HUDEP-2 (cell line): Measurements from ENCODE around the gene SLC6A11.
A peak's percentile ranks its signal among the peaks of the same experiment; 100 is the strongest.

Source experiments
- DNase-seq, 76 experiments: peaks; one replicate each; lab custom pipeline; 2025; ENCODE audit not compliant: unreplicated experiment in 76 of 76; lab: John Stamatoyannopoulos, UW

SLC6A11 gene

DNA sequence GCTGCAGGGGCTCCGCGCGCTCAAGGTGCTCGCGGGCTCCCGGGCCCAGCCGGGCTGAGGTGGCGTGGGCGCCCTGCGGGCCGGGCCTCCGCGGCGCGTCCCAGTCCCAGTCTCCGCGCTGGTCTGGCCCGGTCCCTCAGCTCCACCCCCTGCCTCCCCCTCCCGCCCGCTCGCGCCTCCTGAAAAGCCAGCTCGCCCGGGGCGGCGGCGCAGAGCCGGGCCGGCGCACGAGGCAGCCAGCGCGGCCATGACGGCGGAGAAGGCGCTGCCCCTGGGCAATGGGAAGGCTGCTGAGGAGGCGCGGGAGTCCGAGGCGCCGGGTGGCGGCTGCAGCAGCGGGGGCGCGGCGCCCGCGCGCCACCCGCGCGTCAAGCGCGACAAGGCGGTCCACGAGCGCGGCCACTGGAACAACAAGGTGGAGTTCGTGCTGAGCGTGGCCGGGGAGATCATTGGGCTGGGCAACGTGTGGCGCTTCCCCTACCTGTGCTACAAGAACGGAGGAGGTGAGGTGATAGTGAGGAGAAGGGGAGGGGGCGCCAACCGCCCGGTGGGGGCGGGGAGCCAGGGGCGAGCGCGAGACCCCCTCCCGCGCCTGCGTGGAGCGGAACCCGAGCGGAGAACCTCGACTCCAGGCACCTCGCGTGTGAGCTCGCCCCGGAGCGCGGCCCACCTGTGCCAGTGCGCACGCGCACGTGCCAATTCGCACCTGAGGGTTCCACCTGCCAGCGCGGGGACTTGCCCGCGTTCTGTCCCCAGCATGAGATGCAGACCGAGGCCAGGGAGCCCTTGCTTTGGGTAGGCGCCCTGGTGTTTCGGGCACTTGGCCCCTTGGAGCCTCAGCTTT is at the start of gene SLC6A11:
Gene SLC6A11, plus strand, starts transcription at position 210 of the 844 bp plus-strand sequence. Its CDS starts 38 bp downstream, at position 248.
- DNase-seq = no peak

DNA sequence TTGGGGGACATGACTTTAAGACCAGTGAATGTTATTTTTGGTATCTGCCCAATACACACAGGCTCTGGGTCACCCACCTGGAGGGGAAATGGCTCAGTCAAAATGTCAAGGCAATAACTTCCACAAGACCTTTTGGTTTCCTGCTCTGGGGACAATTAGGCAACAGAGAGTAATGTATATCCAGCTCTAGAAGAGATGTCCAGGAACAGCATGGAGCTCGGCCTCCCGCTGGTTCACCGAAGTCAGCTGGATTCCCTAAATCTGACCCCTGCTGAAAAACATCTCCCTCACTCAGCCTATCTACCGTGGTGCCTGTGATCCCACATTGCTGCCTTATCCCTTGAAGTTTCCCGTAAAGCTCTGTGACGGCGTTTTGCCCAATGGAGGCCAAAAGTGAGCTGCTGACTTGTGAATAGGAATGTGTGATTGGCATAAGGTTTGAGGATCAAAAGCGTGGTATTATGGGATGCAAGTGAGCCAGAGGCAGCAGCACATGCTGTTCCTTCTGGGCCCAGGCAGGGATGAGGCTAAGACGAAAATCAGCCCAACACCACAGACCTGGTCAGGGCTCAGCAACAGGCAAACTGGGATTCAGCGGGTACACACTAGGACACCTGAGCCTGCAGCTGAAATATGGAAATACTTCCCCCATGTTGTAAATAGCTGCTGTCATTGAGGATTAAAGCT is 47.2 kb upstream of the SLC6A11 start:
- no peak for DNase-seq

DNA sequence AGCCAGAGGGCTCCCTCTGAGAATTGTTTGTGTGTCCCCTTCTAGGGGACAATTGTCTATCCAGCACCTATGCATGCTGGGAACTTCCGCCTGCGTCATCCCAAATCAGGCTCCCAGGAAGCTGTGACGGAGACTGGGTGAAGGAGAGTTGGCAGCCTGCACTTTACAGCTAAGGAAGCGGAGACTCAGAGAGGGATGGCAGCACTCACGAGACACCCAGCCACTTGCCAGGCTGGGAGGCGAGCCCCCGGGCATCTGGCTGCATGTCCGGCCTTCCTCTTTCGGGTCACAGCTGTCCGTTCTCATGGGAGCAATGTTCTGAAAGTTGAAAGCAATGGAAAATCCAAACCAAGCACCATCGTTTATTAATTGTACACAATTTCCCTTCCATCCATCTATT is 45.5 kb upstream of the SLC6A11 start:
- DNase-seq = no peak

DNA sequence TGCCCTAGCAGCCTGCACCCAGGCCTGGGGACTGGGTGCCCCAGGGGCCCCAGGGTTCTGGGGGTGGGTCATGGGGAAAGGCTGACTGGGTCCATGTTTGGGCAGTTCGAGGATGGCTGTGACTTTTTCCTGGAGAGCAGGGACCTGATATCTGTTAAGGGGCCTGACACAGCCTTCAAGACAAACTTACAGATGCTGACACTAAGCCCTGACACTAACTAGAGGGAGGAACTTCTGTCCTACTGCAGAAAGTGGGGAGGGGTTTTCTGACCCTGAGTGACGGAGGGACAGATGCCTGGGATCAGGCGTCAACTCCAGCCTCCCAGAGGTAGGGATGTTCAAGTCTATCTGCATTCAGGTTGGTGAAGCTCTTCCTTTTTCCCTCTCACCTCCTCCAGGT is 45.0 kb upstream of the SLC6A11 start:
- no peak for DNase-seq

DNA sequence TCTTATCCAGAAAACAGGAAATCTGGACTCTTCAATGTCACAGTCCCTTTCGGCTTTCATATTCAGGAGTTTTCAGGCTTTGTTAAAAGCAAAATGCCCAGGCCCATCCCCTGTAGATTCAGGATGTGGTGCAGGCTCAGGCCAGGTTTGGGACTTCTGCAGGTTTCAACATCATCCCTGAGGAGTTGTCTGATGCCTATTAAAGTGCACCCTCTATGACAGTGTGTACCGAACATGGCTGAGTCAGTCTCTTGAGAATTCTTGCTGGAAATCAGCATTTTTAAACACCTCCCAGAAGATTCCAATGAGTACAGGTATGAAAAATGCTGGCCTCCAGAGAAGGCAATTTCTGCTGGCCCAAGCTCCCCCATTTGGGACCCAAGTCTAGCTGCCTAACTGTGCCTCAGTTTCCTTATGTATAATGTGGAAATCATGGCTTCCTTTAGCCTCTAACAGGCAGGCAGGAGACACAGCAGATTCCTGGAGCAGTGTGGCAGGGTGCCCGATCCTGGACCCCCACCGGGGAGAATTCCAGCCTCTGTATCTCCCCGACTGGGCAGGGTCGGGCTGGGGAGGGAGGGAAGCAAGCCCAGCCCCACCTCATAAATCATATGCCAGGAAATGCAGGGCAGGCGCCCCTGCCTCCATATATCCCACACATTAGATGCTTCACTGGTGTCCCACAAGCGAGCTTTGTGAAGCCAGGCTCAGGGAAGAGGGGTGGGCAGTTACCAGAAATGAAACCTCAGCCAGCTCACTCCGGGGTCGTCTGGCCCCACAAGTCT is 44.4 kb upstream of the SLC6A11 start:
- no peak for DNase-seq

DNA sequence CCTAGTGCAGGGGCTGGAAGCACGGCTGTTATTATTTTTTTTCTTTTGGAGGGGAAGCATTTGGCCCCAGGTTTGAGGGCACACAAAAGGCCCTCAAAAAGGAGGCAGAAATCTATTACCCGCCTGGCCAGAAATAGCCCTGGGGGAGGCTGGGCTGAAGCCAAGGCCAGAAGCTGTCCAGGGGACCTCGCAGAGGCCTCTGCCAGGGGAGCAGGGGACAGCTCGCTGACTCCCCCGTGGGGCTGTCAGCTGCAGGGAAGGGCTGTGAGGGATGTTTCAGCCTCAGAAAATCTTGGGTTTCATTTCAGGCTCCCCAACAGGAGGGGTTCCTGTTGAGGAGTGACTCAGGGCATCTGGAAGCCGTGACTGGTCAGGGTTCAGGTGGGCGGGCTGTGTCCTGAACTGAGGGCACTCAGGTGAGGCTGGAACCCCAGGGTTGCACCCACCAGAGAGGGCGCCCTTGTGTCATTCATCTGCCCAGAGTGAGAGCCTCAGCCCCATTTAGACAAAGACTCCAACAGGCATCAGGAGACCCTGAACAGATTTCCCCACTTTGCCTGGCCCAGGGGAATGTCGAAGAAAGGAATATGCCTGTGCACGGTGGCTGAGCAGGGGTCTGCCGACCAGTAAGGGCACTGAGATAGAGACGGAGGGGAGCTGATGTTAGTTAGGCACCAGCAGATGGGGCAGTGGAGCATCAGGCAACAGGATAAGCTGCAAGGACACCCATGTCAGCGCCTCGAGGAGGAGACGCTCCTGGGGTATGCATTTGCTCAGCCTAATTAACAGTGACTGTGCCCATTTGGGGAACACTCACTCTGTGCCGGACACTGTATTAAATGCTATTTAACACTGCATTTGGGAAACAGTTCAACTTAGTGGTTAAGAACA is 43.5 kb upstream of the SLC6A11 start:
- peak in 1 of 76 experiments; percentile 7 for DNase-seq

DNA sequence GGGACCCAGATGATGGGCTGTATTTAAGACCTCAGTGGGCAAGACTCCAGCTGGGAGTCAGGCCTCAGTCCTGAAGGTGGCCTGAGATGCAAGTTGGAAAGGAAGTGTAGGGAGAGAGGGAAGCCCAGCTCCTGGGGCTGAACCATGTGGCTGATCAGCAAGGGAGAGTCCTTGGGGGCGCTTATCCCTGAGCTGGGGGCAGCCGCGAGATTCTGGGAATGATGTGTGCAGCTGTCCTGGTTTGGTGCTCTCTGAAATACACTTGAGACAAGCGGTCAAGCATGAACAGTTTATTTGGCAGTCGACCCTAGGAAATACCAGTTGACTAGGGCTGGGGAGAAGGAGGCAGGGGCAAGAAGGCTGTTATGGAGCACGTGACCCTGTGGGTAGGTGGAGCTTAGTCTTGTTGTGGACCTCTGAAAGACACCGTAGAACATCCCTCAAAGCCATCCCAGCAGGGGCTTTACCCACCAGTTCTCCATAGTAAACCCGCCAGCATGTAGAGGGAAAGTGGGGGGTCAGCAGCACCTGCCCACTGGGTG is 41.8 kb upstream of the SLC6A11 start:
- no peak for DNase-seq

DNA sequence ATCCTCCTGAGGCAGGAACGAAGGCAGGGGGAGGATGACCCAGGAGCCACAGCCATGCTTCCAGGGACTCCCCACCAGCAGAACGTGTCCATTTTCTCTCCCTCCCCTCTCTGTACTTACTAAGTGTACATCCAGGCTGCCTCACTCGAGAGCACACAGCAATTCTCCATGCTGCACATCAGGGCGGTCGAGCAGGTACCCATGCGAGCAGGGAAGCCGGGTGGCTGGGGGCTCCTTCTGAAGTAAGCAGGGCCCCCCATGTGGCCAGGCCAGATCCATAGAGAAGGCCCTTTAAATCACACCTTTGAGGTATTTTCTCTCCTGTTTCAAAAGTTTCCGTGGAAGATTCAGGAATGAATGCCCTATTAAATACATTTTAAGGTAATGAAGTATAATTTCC is 41.2 kb upstream of the SLC6A11 start:
- no peak for DNase-seq

DNA sequence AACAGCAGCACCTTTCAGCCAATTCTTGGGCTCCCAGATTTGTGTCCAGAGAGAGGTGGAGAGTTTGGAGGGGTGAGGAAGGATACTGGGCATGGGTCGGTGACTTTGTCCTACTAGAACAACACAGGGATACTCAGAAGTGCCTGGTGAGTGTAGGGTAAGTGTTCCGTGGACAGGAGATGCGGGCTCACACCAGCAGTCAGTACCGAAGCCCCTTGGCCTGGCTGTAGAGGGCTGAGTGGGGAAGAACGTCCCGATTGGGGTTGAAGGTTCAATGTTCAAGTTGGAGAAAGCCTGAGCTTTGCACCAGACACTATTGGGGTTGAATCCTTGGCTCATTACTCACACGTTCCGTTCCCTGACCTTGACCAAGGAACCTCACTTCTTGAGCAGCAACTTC is 40.8 kb upstream of the SLC6A11 start:
- DNase-seq = no peak

DNA sequence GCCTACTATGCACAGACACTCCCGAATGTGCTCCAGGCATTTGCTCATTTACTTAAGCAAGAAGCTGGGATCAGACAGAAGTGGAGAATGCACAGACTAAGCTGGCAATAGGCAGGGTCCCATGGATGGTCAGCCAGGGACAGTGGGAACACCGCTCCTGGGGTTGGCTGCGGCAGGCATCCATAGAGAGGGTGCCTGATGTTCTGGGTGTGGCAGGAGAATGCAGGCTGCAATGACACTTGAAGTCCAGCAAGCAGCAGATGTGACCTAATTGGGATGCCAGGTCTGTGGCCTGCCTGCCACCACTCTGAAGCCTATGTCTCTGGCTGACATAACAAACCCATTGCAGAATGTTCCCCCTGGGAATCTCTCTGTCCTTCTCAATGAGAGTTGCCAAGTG is 40.2 kb upstream of the SLC6A11 start:
- no peak for DNase-seq

DNA sequence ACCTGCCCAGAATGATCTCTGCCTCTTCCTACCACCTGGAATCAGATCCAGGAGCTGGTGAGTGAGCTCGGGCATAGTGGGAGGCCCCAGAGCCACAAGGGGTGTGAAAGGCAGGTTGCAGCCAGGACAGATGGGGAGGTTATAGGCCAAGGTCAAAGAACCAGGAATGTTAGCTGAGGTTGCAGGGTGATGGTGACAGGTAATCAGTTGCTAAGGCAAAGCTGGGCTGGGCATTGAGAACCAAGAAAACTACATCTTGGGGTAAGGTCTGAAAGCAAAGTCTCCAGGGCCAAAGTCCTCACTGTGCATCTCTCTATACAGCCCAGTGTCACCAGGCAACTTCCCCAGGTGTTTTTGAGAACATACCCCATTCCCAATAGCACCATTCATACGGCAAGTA is 38.4 kb upstream of the SLC6A11 start:
- DNase-seq = no peak

DNA sequence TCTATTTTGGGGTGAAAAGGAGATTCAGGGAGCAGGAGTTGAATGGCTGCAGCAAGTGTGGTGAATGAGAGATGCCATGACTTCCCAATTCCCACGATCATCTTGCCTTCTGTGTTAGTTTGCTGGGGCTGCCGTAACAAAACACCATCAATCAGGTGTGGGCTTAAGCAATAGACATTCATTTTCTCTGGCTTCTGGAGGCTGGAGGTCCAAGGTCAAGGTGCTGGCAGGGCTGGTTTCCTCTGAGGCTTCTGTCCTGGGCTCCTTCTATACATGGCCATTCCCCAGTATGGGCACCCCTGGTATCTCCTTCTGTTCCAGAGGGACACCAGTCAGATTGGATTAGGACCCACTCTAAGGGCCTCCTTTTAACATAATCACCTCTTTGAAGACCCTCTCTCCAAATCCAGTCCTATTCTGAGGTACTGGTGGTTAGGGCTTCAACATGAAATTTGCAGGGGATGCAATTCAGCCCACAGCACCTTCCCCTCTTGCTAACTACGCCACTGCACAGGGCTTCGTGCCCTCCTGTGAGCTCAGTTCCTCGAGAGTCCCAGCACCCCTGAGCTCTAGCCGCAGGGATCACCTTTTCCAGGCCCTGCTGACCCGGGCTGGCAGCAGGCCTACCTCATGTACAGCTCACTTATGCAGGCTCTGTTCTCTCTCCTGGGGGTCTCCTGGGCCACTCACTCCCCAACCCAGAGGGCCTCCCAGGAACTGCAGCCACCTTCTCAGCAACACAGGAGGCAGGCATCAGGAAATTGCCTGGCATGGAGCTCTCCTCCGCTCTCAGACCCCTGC is 37.3 kb upstream of the SLC6A11 start:
- DNase-seq = no peak

DNA sequence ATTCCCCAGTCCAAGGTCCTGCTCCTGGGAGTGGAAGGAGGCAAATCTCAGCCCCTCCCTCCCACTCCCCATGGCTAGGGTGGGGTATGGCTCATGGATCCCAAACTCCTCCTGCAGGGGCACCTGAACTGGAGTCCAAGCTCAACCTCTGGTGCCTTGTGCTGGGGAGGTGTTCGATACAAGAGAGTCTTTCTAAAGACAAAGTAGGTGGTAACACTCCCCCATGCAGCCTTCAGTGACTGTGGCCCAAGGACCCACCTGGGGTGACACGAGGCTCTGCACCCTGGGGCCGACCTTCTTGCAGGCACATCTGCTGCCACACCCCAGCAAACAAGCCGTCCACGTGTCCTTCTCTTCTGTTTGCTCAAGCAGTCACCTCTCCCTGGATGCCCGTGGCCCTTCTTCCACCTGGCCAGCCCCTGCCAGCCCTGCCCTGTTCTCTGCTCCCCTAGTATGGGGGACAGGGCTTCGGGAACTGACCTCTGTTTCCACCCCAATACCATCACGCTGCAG is 36.7 kb upstream of the SLC6A11 start:
- no peak for DNase-seq

DNA sequence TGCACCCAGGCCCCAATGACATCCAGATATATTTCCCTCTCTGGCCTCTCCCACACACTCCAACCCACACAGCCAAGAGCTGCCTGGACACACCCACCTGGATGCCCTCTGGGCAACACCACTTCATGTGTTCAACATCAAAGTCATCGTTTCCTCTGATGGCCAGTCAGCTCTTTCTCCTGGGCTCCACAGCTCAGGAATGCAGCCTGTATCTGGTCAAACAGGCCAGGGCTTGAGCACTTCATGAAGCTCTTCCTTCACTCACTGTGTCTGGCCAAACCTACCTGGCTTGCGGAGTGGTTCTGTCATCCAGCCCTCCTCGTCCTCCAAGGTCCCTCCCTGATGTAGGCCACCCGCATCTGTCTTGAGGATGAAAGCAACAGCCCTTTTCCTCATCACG is 35.8 kb upstream of the SLC6A11 start:
- DNase-seq = no peak

DNA sequence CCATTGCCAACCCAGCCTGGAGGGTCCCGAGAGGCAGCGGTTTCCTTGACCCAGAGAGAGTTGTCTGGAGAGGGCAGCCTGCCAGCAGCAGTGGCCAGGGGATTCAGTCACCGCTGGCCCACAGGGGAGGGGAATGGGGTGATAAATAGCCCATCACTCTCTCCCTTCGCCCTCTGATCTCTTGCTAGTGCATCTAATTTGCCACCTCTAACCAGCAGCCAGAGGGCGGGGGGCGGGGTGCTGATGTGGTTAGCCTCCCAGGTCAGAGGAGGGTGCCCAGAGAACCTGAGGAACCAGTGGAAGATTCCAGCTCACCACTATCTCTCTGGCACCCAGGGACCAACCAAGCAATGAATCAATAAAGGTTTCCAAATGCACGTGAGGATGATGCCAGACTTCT is 35.1 kb upstream of the SLC6A11 start:
- DNase-seq = no peak

DNA sequence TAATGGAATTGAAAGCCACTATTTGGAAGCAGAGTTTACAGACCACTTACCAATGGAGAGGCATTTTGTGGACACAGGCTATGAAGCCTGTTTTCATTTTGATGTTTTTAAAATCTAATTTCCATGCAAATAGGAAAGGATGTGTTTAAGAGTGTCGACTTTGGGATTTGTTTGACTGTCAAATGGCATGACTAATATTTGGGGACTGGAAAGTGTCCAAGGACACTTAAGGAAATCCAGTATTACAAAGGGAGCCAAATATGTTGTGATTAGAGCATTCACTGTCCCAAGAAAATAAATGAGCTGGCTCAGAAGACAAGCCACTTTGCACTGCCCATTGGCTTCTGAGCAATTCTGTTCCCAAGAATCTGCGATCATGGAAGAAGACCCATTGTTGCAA is 34.0 kb upstream of the SLC6A11 start:
- DNase-seq = no peak

DNA sequence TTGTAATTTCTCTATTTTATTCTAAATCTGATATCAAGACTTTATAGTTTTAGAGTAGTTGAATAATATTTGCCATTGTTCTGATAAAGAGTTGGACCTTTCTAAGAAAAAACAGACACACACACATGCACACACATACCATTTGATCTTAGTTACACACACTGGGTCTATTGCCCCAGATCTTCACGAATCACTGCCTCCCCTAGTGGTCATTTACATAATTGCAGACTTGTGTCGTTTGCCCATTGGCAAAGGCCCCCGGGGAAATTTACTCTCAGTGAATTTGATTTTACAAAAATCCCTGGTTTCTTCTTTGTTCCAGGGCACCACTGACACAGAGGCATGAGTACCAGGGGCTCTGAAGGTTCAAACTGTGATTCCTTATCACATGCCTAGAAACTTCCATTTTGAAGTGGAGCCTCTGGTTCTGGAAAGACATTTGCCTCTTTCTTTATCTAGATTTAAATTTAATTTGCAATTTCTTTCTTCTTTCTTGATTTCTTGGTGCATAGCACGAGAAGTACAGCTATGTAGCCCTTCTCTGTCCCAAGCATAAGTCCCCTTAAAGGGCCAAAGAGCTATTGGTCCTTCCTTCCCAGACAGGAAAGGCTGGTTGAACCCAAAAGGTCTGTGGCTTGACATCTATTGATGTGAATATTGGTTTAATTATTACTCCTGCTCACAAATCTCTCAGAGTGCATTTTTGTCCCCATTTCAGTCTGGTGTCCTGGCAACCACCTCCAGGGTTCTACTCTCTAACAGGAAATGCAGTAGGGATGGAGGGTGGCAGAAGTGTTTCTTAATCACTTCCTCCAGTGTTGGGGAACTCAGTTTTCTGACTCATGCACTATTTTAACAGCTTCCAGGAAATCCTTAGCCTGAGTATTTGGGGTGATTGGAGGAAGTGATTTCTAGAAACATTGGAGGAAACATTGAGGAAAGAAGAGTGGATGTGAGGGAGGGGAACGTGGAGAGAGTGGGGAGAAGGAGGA is 32.4 kb upstream of the SLC6A11 start:
- peak in 20 of 76 experiments; percentile 1 to 39 (median 16) for DNase-seq

DNA sequence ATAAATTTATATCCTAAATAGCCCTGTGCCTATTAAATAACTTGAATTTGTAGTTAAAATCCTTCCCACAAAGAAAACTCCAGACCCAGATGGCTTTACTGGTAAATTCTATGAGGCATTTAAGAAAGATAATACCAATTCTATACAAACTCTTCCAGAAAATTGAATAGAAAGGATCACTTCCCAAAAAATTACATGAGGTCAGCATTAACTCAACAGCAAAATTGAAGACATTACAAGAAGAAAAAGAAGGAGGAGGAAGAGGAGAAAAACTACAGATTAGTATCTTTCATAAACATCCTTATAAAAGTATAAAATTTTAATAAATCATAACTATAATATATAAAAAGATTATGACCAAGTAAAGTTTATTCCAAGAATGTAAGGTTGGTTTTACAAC is 29.4 kb upstream of the SLC6A11 start:
- no peak for DNase-seq
